Activated CD4-positive, alpha-beta T cell treated with anti-CD3 and anti-CD28 coated beads for 36 hours (primary cell): ENCODE results near the gene KRTAP10-5. TPM values are rescaled to one million over a fixed set of nuclear protein-coding genes. Genes with fewer than 3 reads are reported as not detected.

Experiments
- ATAC-seq: fragments of 200-7000 bp; cut with Tn5 transposase; one replicate; pipeline ENCODE4 v1.10.0; 2021; ENCODE audit warnings: mild to moderate bottlenecking, moderate library complexity
- CTCF ChIA-PET: fragments of 350-600 bp; sonication (Branson Sonifier 250); formaldehyde crosslinking; loops from one replicate; lab custom pipeline; 2021; ENCODE audit warnings: antibody characterized with exemption; lab: Charles Lee
- POLR2A ChIA-PET: fragments of 350-600 bp; sonication (Branson Sonifier 250); formaldehyde crosslinking; loops from one replicate; lab custom pipeline; 2021; ENCODE audit warnings: antibody characterized with exemption, inconsistent platforms; lab: Charles Lee
- DNase-seq: peaks from one replicate; pipeline ENCODE4 v3.0.0-alpha.2; 2020
- H3K27ac Mint-ChIP-seq: one replicate; pipeline ENCODE4 v1.8.0; 2021; ENCODE audit warnings: mixed read lengths
- H3K27me3 Mint-ChIP-seq: one replicate; pipeline ENCODE4 v1.8.0; 2021; ENCODE audit warnings: mixed read lengths
- H3K36me3 Mint-ChIP-seq: one replicate; pipeline ENCODE4 v1.8.0; 2021; ENCODE audit warnings: low read depth, mixed read lengths
- H3K4me1 Mint-ChIP-seq: one replicate; pipeline ENCODE4 v1.8.0; 2021; ENCODE audit warnings: mixed read lengths
- H3K4me3 Mint-ChIP-seq: one replicate; pipeline ENCODE4 v1.8.0; 2021; ENCODE audit warnings: mild to moderate bottlenecking, moderate library complexity, mixed read lengths
- H3K9me3 Mint-ChIP-seq: one replicate; pipeline ENCODE4 v1.8.0; 2021; ENCODE audit warnings: low read depth, mixed read lengths
- intact Hi-C, 2 experiments: fragments of 100-400 bp; cut with DNase I in 1 of 2; cut with micrococcal nuclease in 1 of 2; formaldehyde crosslinking; loops; one replicate each; pipeline versions ENCODE4 v1.14.2 to v1.15.1; 2022 to 2024; cut with DNase I, micrococcal nuclease
- total RNA-seq, 2 experiments: library from RNA; stranded (reverse); gene quantifications; one replicate each; pipeline ENCODE4 v1.2.3, GENCODE V29; 2021

The KRTAP10-5 gene
- total RNA-seq, 2 experiments from 2014 or later, result not detected

DNA sequence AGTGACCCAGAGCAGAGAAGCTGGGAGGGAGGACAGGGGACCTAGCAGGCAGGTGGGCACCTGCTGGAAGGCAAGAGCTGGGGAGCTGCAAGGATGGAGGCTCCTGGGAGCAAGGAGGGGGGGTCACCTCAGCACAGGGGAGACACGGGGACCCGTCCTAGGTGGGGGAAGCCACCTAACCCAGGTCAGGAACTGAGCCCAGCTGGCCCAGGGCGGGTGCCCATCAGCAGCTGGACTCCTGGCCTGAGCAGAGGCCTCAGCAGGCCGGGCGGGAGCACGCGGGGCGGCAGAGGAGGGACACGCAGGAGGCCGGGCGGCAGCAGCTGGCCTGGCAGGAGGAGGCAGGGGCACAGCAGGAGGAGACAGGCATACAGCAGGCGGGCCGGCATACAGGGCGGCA, 41.4 kb downstream of the KRTAP10-5 start:
- ChIA-PET POLR2A (no interaction called here), CTCF (no interaction called here)
- H3K27me3 Mint-ChIP-seq, result no peaks in the 10 kb centered on the region
- H3K36me3 Mint-ChIP-seq, result no peaks in the 10 kb centered on the region
- intact Hi-C loops, result no loop called here
- H3K27ac Mint-ChIP-seq, result no peak overlapping the region
- H3K4me3 Mint-ChIP-seq, result no peak overlapping the region
- H3K4me1 Mint-ChIP-seq, result no peaks in the 10 kb centered on the region
- no peaks in the 10 kb centered on the region for H3K9me3 Mint-ChIP-seq
- no peak for ATAC-seq
- DNase-seq, result no peak

DNA sequence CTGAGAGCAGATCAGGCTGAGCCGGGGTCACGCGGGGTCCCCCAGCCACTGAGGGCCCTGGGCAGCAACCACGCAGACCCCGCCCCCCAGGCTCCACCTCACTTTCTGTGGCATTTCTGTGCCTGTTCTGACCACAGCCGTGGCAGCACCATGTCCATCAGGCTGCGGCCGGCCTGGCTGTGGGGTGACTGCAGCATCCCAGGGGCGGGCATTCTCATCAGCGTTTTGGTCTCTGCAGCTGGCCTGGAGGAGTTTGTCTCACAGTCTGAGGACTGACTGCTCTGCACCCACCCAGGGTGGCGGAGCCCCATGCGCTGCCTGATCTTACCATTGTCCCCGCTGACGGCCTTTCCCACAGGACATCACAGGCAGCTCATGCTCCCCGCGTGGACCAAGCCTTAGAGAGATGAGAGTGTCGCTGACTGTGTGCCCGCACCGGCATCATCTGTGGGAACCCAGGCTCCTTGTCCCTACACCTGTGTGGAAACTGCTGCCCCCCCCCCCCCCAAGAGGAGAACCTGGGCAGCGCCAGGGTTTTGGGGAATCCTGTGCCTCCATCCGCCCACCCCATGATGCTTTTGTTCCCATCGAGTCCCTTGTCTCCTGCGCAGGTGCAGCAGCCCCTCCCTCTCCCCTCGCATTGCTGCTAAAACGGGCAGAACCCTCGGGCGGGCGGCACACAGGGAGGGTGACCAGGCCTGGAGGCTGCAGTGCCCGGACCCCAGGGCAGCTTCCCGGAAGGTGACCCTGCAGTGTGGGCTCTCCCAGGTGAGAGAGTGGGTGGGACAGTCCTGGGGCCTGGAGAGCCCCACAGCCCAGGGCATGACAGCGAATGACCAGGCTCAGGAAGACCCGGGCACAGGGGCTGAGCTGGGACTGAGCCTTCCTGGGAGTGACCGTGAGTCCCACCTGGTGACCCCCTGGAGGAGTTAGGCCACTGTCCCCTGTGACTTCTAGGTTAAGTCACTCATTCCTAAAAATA, 42.2 kb downstream of the KRTAP10-5 start:
- Mint-ChIP-seq H3K27me3 (no peaks in the 10 kb centered on the region), H3K27ac (no peak overlapping the region), H3K9me3 (no peaks in the 10 kb centered on the region), H3K4me1 (no peaks in the 10 kb centered on the region), H3K4me3 (no peak overlapping the region), H3K36me3 (no peaks in the 10 kb centered on the region)
- DNase-seq (no peak), ATAC-seq (no peak)
- POLR2A ChIA-PET, result no interaction called here
- CTCF ChIA-PET, result no interaction called here
- intact Hi-C loops, result no loop called here

DNA sequence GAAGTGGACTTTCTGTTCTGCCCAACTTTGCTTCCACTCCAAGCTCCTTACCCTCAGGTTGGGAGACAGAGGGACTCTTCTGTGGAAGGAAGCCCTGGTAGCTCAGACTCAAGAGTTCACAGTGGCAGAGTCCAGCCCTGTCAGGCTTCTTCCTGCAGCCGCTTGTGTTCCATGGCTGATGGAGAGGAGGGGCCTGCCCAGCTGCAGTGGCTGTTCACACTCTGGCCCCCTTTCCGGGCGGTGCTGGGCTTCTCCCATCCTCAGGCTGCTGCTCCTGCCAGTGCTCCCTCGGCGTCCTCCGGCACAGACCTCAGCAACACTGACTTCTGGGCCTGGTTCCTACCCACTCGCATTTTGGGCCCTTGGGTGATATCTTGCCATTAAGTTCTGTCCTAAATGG, 44.4 kb downstream of the KRTAP10-5 start:
- no peak for DNase-seq

DNA sequence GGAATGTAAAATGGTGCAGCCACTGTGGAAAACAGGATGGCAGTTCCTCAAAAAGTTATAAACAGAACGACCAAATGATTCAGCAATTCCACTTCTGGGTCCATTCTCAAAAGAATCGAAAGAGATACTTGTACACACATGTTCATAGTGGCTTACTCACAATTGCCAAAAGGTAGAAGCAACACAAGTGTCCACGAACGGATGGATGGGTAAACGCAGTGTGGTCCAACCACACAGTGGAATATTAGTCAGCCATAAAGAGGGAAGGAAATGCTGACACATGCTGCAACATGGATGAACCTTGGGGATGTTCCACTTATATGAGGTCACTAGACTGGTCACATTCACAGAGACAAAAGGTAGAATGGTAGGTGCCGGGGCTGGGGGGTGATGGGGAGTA, 45.7 kb downstream of the KRTAP10-5 start:
- intact Hi-C loops, result loop anchor here in 1 of 2 experiments (1.0 kb wide), 1 partner anchor 79 kb away; the partner anchor contains the start of gene LRRC3
- ATAC-seq (peak; percentile 49), DNase-seq (peak; percentile 22)
- no peaks in the 10 kb centered on the region for H3K9me3 Mint-ChIP-seq
- no peak overlapping the region for H3K4me3 Mint-ChIP-seq
- ChIA-PET CTCF (interaction anchor here (1.0 kb wide), 1 partner anchor 23 kb away, joined by 3 read pairs; no protein-coding TSS in a partner anchor), POLR2A (no interaction called here)
- no peaks in the 10 kb centered on the region for H3K27me3 Mint-ChIP-seq
- no peaks in the 10 kb centered on the region for H3K36me3 Mint-ChIP-seq
- no peaks in the 10 kb centered on the region for H3K4me1 Mint-ChIP-seq
- H3K27ac Mint-ChIP-seq, result no peak overlapping the region

More for the DNA sequence above, 44.4 kb downstream of the KRTAP10-5 start:
- ChIA-PET CTCF (interaction anchor here (1.9 kb wide), 1 partner anchor 11 kb away, joined by 7 read pairs; no protein-coding TSS in a partner anchor), POLR2A (interaction anchor here (0.6 kb wide), 1 partner anchor 123 kb away, joined by 3 read pairs; no protein-coding TSS in a partner anchor)
- intact Hi-C loops, result no loop called here
- Mint-ChIP-seq H3K4me3 (no peak overlapping the region), H3K4me1 (no peaks in the 10 kb centered on the region), H3K27ac (no peak overlapping the region), H3K36me3 (no peaks in the 10 kb centered on the region), H3K27me3 (no peaks in the 10 kb centered on the region), H3K9me3 (no peaks in the 10 kb centered on the region)
- no peak for ATAC-seq

DNA sequence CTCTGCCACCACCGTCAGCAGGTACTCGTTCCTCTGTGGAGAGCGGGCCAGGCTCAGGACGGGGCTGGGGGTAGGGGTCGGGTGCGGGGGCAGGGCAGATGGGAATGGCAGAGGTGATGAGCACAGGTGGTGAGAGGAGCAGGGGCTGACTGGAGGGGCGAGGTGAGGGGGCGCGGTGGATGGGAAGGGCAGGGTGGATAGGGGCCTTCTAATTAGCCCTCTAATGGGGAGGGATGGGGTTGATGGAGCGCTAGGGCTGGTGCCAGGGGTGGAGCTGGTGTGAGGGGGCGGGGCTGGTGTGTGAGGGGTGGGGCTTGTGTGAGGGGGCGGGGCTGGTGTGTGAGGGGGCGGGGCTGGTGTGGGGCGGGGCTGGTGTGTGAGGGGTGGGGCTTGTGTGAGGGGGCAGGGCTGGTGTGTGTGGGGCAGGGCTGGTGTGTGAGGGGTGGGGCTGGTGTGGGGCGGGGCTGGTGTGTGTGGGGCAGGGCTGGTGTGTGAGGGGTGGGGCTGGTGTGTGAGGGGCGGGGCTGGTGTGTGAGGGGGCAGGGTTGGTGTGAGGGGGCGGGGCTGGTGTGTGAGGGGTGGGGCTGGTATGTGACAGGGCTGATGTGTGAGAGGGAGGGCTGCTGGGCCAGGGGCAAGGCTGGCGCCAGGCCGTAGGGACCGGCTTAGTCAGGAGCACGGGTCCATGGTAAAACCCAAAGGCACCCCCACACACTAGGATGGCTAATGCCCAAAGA, 46.3 kb downstream of the KRTAP10-5 start:
- CTCF ChIA-PET, result no interaction called here
- no peak for ATAC-seq
- Mint-ChIP-seq H3K27me3 (no peaks in the 10 kb centered on the region), H3K36me3 (no peaks in the 10 kb centered on the region), H3K4me3 (no peak overlapping the region), H3K9me3 (no peaks in the 10 kb centered on the region), H3K27ac (no peak overlapping the region), H3K4me1 (no peaks in the 10 kb centered on the region)
- POLR2A ChIA-PET, result no interaction called here
- intact Hi-C loops, result loop anchor here in 1 of 2 experiments (1.0 kb wide), 1 partner anchor 79 kb away; the partner anchor contains the start of gene LRRC3
- DNase-seq, result peak; percentile 19

DNA sequence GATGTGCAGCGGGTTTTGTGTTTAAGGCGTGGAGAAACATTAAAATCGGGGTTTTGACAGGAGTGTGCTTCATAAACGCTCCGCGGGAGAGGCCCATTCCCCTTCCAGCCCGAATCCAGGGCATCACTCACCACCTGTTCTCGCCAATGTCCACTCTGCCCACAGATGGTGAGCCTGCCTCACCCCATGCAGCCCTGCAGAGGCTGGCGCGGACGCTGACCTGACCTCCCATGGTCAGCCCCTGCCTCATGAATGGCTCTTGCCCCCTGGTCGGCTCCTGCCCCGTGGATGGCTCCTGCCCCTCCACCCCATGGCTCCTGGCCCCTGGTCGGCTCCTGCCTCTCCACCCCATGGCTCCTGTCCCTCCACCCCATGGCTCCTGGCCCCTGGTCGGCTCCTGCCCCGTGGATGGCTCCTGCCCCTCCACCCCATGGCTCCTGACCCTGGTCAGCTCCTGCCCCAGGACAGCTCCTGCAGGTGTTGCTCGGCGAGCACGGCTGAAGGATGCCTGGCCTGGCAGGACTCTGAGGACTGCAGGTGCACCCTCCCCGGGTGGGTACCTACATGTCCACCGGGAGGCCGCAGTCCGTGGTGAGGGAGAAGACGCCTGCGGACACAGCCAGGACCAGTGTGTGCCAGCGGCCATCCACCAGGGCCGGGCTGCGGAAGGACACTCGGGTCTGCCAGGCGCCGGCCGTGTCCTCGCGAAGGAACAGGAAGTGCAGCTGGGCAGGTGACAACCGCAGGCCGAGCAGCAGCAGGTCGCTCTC, 47.1 kb downstream of the KRTAP10-5 start:
- CTCF ChIA-PET, result no interaction called here

DNA sequence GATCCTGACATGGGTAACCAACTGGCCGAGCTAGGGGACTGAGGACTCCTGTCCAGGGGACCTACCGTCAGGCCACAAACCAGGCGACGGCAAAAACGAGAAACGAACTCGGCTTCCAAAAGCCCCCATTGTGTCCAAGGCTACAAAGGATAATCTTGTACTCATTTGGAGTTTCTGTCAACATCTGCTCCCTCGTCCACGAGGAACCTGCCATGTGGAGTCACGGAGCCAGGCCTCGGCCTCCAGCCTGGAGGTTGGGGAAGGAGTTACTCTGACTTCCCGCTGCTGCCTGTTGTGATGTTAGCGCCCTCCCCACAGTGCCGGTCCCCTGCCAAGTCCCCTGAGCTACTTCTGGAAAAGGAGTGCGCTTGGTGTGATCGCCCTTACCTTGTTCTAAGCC, 47.7 kb downstream of the KRTAP10-5 start:
- ATAC-seq (no peak), DNase-seq (no peak)
- H3K4me3 Mint-ChIP-seq, result no peak overlapping the region
- intact Hi-C loops, result no loop called here
- H3K4me1 Mint-ChIP-seq, result no peaks in the 10 kb centered on the region
- ChIA-PET POLR2A (no interaction called here), CTCF (interaction anchor here (0.6 kb wide), 1 partner anchor 208 kb away, joined by 3 read pairs; no protein-coding TSS in a partner anchor)
- H3K9me3 Mint-ChIP-seq, result no peaks in the 10 kb centered on the region
- no peak overlapping the region for H3K27ac Mint-ChIP-seq
- H3K27me3 Mint-ChIP-seq, result no peaks in the 10 kb centered on the region
- no peaks in the 10 kb centered on the region for H3K36me3 Mint-ChIP-seq

More for the DNA sequence above, 47.1 kb downstream of the KRTAP10-5 start:
- H3K36me3 Mint-ChIP-seq, result no peaks in the 10 kb centered on the region
- intact Hi-C loops, result no loop called here
- no peaks in the 10 kb centered on the region for H3K27me3 Mint-ChIP-seq
- DNase-seq, result no peak
- ATAC-seq, result no peak
- H3K4me3 Mint-ChIP-seq, result no peak overlapping the region
- H3K4me1 Mint-ChIP-seq, result no peaks in the 10 kb centered on the region
- no peak overlapping the region for H3K27ac Mint-ChIP-seq
- POLR2A ChIA-PET, result no interaction called here
- no peaks in the 10 kb centered on the region for H3K9me3 Mint-ChIP-seq

DNA sequence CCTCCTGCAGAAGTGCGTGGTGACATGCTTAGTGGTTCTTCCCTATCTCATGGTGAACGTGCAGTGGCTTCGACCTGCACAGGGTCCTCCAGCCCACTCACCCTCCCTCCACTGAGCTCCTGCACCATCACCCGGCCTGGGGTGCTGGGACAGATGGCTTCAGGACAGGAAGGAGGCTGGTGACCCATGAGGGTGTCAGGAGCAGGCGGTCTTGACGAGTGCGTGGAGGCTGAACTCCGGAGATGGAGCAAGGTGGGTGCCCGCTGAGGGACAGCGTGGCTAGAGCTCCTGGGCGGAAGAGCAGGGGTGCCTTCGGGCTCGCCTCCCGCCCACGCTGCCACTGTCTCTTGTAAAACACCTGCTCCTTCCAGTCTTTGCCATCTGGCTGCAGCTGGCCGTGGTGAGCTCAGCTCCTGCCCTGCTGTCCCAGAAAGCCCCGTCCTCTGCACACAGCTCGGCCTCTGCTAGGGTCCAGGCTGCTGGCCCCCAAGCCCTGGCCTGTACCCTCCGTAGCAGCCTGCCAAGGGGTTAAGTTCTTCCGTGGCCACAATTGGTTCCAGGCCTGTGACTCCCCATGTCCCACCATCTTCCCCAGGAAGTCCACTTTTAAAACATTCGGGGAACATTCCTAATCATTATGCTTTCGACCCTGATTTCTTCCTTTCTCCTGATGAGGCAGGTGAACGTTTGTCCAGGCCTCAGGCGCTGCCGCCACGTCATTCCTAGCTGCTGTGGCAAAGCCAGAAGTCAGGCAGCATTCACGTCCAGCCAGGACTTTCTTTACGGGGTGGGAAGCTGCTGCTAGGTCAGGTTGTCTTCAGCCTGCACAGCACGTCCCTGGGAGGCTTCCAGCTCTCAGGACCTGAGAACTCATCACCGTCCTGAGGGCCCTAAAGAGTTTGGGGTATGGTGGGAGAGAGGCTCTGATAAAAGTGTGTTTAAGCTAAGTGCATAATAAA, 48.5 kb downstream of the KRTAP10-5 start:
- ChIA-PET POLR2A (interaction anchor here (0.6 kb wide), 1 partner anchor 76 kb away, joined by 3 read pairs; no protein-coding TSS in a partner anchor), CTCF (interaction anchor here (0.6 to 0.8 kb wide), 4 partner anchors 16 to 211 kb away, joined by 3 read pairs; no protein-coding TSS in a partner anchor)
- Mint-ChIP-seq H3K4me1 (no peaks in the 10 kb centered on the region), H3K27ac (no peak overlapping the region), H3K27me3 (no peaks in the 10 kb centered on the region), H3K36me3 (no peaks in the 10 kb centered on the region), H3K9me3 (no peaks in the 10 kb centered on the region), H3K4me3 (no peak overlapping the region)
- intact Hi-C loops, result no loop called here
- peak; percentile 1 for DNase-seq
- ATAC-seq, result no peak

DNA sequence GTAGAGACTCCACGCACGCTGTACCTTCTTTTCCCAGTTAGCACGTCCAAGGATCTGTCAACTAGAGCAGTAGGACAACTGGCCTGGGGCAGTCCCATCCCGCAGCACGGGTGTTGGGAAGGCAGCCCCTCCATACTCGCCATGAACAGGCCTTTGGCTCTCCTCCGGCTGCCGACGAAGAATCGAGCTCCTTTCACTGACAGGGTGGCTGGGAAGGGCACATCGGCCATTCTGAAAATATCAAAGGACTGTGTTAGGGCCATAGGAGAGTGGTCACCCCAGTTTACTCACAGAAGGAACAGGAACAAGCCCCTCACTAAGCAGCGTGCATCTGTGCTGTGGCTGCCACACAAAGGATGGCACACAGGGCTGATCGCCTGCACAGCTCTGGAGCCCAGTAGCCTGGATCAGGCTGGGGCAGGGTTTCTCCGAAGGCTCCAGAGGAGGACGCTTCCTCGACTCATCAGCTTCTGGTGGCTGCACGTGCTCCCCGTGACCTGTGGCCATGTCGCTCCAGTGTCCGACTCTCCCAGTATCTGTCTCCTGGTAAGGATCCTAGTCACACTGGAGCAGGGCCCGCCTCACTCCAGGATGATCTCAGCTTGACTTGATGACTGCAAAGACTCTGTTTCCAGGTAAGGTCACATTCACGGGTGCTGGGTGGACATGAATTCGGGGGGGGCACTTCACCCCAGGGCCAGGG, 49.4 kb downstream of the KRTAP10-5 start:
- Mint-ChIP-seq H3K4me1 (no peaks in the 10 kb centered on the region), H3K9me3 (no peaks in the 10 kb centered on the region), H3K36me3 (no peaks in the 10 kb centered on the region), H3K27me3 (no peaks in the 10 kb centered on the region), H3K27ac (no peak overlapping the region), H3K4me3 (no peak overlapping the region)
- CTCF ChIA-PET, result interaction anchor here (0.7 to 0.8 kb wide), 2 partner anchors 12 to 212 kb away, joined by 3 read pairs; no protein-coding TSS in a partner anchor
- DNase-seq (no peak), ATAC-seq (no peak)
- POLR2A ChIA-PET, result interaction anchor here (0.6 kb wide), 1 partner anchor 75 kb away, joined by 3 read pairs; no protein-coding TSS in a partner anchor
- intact Hi-C loops, result no loop called here
